Hepatocyte (in vitro differentiated cells): ENCODE data around the gene SLC29A2. TPM values are rescaled to one million over a fixed set of nuclear protein-coding genes. Genes with fewer than 3 reads are reported as not detected.

Source experiments
- DNase-seq: peaks from one replicate; pipeline ENCODE4 v3.0.0-alpha.2; 2016; ENCODE audit warnings: low spot score
- H2AFZ ChIP-seq: fragments of 200-600 bp; sonication (generic); 2 replicates; pipeline ENCODE4 v1.6.0; 2016; ENCODE audit warnings: antibody characterized with exemption, mild to moderate bottlenecking
- H3K27ac ChIP-seq: fragments of 200-600 bp; sonication (generic); 2 replicates; pipeline ENCODE4 v1.5.1; 2016; ENCODE audit warnings: mild to moderate bottlenecking
- H3K27me3 ChIP-seq: fragments of 200-600 bp; sonication (generic); 2 replicates; pipeline ENCODE4 v1.6.1; 2016
- H3K36me3 ChIP-seq: fragments of 200-600 bp; sonication (generic); replicated peaks from 2 replicates; pipeline ENCODE4 v1.5.1; 2016; ENCODE audit warnings: low read depth; ENCODE audit not compliant: insufficient read depth
- H3K4me1 ChIP-seq: fragments of 200-600 bp; sonication (generic); 2 replicates; pipeline ENCODE4 v1.5.1; 2016; ENCODE audit warnings: mild to moderate bottlenecking, moderate library complexity; ENCODE audit not compliant: insufficient read depth
- H3K4me2 ChIP-seq: fragments of 200-600 bp; sonication (generic); 2 replicates; pipeline ENCODE4 v1.6.0; 2016
- H3K4me3 ChIP-seq: fragments of 200-600 bp; sonication (generic); 2 replicates; pipeline ENCODE4 v1.5.1; 2016; ENCODE audit warnings: mild to moderate bottlenecking
- H3K79me2 ChIP-seq: fragments of 200-600 bp; sonication (generic); 2 replicates; pipeline ENCODE4 v1.6.0; 2017; ENCODE audit warnings: mild to moderate bottlenecking
- H3K9me2 ChIP-seq: fragments of 200-600 bp; sonication (generic); replicated peaks from 2 replicates; pipeline ENCODE4 v1.6.0; 2017; ENCODE audit warnings: mild to moderate bottlenecking; ENCODE audit not compliant: insufficient read depth
- H3K9me3 ChIP-seq: fragments of 200-600 bp; sonication (generic); 2 replicates; pipeline ENCODE4 v1.5.1; 2016; ENCODE audit warnings: low read depth, mild to moderate bottlenecking
- H4K20me1 ChIP-seq: fragments of 200-600 bp; sonication (generic); 2 replicates; pipeline ENCODE4 v1.6.0; 2016; ENCODE audit warnings: mild to moderate bottlenecking; ENCODE audit not compliant: insufficient read depth, poor library complexity, severe bottlenecking
- CTCF ChIP-seq: fragments of 200-600 bp; sonication (generic); IDR thresholded peaks from 2 replicates; pipeline ENCODE4 v1.5.1; 2016; ENCODE audit warnings: antibody characterized with exemption, mild to moderate bottlenecking; ENCODE audit not compliant: poor library complexity
- EZH2 ChIP-seq: fragments of 200-600 bp; sonication (generic); IDR thresholded peaks from 2 replicates; pipeline ENCODE4 v1.6.1; 2016; ENCODE audit warnings: antibody characterized with exemption, mild to moderate bottlenecking, borderline replicate concordance
- EZH2phosphoT487 ChIP-seq: fragments of 200-600 bp; sonication (generic); IDR thresholded peaks from one replicate; pipeline ENCODE4 v1.6.1; 2018; ENCODE audit warnings: antibody characterized with exemption, mild to moderate bottlenecking, low read depth, moderate library complexity; ENCODE audit not compliant: unreplicated experiment, severe bottlenecking
- WGBS: methylation state at CpG from one replicate; pipeline ENCODE4 v1.1.6; 2016; ENCODE audit warnings: low lambda C conversion rate; ENCODE audit errors: missing lambda C conversion rate; 5-methylcytosine and 5-hydroxymethylcytosine counted together
- polyA plus RNA-seq: library from polyadenylated mRNA; unstranded; fragments of >200 nt; fragmentation: Nextera tagmentation; extraction: Ambion mirVana; gene quantifications from 2 replicates; pipeline ENCODE4 v1.2.1, GENCODE V29; 2016
- total RNA-seq: library from RNA; depleted of rRNA; stranded (reverse); fragments of >200 nt; gene quantifications from 2 replicates; pipeline ENCODE4 v1.2.3, GENCODE V29; 2014

SLC29A2 gene
- total and polyA plus RNA-seq, 2 experiments from 2014 or later, result 11.3 to 20.2 TPM

- H3K27ac ChIP-seq, result no peak overlapping the region
- no peaks in the 10 kb centered on the region for H3K9me3 ChIP-seq
- no peaks in the 10 kb centered on the region for H3K9me2 ChIP-seq
- no peaks in the 10 kb centered on the region for H3K27me3 ChIP-seq
- H3K4me3 ChIP-seq, result no peak overlapping the region
- H2AFZ ChIP-seq, result no peak overlapping the region
- no peak for DNase-seq
- whole genome bisulfite sequencing, result 95% methylated on average over 8 of the region's 8 CpGs
- TF ChIP-seq EZH2phosphoT487 (no peak), EZH2 (no peak), CTCF (no peak)
- peaks cover 20% of the 10 kb centered on the region for H3K4me1 ChIP-seq
- peak overlapping the region; percentile 97 for H3K4me2 ChIP-seq
- no peaks in the 10 kb centered on the region for H4K20me1 ChIP-seq
- H3K36me3 ChIP-seq, result no peaks in the 10 kb centered on the region
- H3K79me2 ChIP-seq, result peaks cover 39% of the 10 kb centered on the region
Observed at GRCh38 chr11:66343176-66343575, 28.4 kb downstream of the SLC29A2 start.

DNA sequence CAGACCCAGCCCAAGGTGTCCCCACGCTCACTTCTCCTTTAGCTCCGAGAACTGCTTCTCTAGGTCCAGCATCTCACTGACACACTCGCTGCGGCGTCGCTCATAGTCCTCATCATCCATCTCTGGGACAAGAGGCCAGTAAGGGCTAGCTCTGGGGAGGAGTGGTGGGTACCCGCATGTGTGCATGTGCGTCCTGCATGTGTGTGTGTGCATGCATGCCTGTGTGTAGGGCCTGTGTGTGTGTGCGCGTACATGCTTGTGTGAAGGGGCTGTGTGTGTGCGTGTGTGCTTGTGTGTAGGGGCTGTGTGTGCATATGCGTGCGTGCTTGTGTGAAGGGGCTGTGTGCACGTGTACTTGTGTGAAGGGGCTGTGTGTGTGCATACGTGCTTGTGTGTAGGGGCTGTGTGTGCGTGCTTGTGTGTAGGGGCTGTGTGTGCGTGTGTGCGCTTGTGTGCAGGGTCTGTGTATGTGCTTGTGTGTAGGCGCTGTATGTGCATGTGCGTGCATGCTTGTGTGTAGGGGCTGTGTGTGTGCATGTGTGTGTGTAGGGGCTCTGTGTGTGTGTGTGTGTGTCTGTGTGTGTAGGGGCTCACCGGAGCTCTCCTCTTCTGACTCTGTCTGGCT is 29.9 kb downstream of the SLC29A2 start:
- H3K9me3 ChIP-seq, result no peaks in the 10 kb centered on the region
- DNase-seq, result no peak
- no peaks in the 10 kb centered on the region for H3K27me3 ChIP-seq
- peaks cover 34% of the 10 kb centered on the region for H3K79me2 ChIP-seq
- H3K36me3 ChIP-seq, result no peaks in the 10 kb centered on the region
- H3K4me2 ChIP-seq, result no peak overlapping the region
- H3K4me3 ChIP-seq, result no peak overlapping the region
- H4K20me1 ChIP-seq, result no peaks in the 10 kb centered on the region
- H2AFZ ChIP-seq, result no peak overlapping the region
- no peaks in the 10 kb centered on the region for H3K9me2 ChIP-seq
- TF ChIP-seq EZH2 (no peak), CTCF (no peak), EZH2phosphoT487 (no peak)
- peaks cover 24% of the 10 kb centered on the region for H3K4me1 ChIP-seq
- WGBS, result 97% methylated on average over 21 of the region's 21 CpGs
- no peak overlapping the region for H3K27ac ChIP-seq

DNA sequence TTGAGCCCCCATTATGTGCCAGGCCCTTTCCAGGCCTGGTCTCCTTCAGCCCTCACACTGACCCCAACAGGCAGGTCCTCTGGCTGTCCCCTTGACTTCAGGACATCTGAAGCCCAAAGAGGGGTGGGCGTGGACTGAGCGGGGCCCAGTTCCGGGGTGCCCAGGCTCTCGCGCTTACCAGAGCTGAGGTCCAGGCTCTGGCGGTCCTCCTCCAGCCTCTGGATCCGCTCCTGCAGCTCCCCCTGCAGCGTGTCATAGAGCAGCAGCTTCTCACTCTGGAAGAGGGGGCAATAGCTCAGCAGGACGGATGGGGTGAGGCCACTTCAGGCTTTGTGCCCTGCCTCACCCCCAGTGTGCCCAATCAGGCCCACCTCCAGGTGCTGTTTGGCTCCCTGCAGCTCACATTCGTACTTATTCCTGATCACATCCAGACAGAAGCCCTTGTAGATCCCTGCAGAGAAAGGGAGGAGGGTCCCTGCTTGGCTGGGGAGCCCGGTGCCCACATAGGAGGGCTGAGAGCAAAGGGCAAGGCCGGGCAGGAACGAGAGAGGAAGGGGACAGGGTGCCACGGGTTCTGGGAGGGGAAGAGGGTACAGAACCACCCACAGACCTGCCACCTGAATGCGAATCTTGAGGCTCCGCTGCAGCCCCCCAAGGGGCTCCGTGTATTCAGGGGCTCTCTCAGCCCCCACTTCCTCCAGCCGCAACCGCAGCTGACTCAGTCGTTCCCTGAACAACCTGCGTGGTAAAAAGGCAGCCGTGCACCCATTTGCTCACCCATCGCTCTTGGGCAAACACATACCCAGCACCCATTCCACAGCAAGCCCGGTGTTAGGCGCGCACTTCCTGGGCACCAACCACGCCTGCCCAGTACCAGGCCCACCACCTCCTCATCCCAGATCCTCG is 30.7 kb downstream of the SLC29A2 start:
- Histone ChIP-seq H3K4me2 (no peak overlapping the region), H4K20me1 (no peaks in the 10 kb centered on the region), H3K79me2 (peaks cover 26% of the 10 kb centered on the region), H3K4me1 (peaks cover 24% of the 10 kb centered on the region), H3K27me3 (no peaks in the 10 kb centered on the region), H3K4me3 (no peak overlapping the region), H3K9me2 (no peaks in the 10 kb centered on the region), H3K9me3 (no peaks in the 10 kb centered on the region), H2AFZ (no peak overlapping the region), H3K36me3 (no peaks in the 10 kb centered on the region), H3K27ac (no peak overlapping the region)
- WGBS, result 97% methylated on average over 28 of the region's 28 CpGs
- DNase-seq, result no peak
- TF ChIP-seq CTCF (no peak), EZH2 (no peak), EZH2phosphoT487 (no peak)
